Measurements from ENCODE around the gene VSTM4. TPM values are rescaled to one million over a fixed set of nuclear protein-coding genes. Genes with fewer than 3 reads are reported as not detected.

The VSTM4 gene
- total and polyA plus RNA-seq, 2 of the 4 experiments (the other 2 are of a cell fraction): 2.4 to 2.9 TPM

DNA sequence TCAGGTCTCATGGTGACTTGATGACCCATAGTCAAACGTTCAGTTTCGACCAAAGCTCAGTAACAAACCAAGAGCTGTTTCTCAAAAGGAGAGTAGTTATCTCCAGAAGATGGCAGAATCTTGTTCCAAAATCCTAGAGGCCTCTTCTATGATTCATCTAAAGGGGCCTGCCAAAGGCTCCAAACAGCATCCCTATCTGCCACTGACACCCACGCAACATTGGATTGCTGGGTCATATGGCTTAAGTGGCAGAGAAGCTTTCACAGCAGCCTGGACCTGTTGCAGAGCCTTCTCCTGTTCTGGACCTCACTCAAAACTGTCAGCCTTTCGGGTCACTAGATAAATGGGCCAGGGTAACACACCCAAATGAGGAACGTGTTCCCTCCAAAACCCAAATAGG lies 121.7 kb downstream of the VSTM4 start:
- H3K4me3 ChIP-seq (ENCODE audit: insufficient read depth, low read depth, low read length): no peak overlapping the region
- peaks cover 6% of the 10 kb centered on the region for H3K27me3 ChIP-seq (ENCODE audit: control insufficient read depth, insufficient read depth, low read length)
- no peak overlapping the region for H4K91ac ChIP-seq (ENCODE audit: insufficient read depth, low read depth, low read length)
- BruUV-seq (replicated peaks): no TSS peak
- H2AFZ ChIP-seq (replicated peaks; ENCODE audit: low read length, poor library complexity): no peak overlapping the region
- H2BK20ac ChIP-seq (ENCODE audit: low read depth, low read length): no peak overlapping the region
- DNase-seq (no peak), ATAC-seq (ENCODE audit: low read depth) (no peak)
- POLR2A ChIA-PET (ENCODE audit: unreplicated experiment): no interaction called here
- in situ Hi-C loops (cut with MboI; ENCODE audit: low sequenced_read_pairs) (no loop called here), dilution Hi-C loops (cut with HindIII; ENCODE audit: low sequenced_read_pairs, unreplicated experiment) (no loop called here), intact Hi-C loops (cut with micrococcal nuclease) (no loop called here)
- H2AK5ac ChIP-seq (ENCODE audit: low read depth, low read length): no peak overlapping the region
- no peaks in the 10 kb centered on the region for H3K9me1 ChIP-seq (ENCODE audit: insufficient read depth, low read length)
- no peak overlapping the region for H2BK120ac ChIP-seq (ENCODE audit: low read depth, low read length)
- H3K56ac ChIP-seq (ENCODE audit: extremely low read depth, insufficient read depth, low read length): no peak overlapping the region
- whole genome bisulfite sequencing, 2 experiments (ENCODE audit: extremely low coverage in 2 of 2, insufficient read length in 1 of 2): 69% methylated on average over 2 of the region's 5 CpGs; no CpG with 5 or more reads in 1 of the 2 experiments
- H2AK9ac ChIP-seq (replicated peaks; ENCODE audit: low read depth, low read length, poor library complexity): no peak overlapping the region
- no peak overlapping the region for H3K14ac ChIP-seq (replicated peaks; ENCODE audit: low read depth, low read length)
- TF ChIP-seq, protein P1, sequence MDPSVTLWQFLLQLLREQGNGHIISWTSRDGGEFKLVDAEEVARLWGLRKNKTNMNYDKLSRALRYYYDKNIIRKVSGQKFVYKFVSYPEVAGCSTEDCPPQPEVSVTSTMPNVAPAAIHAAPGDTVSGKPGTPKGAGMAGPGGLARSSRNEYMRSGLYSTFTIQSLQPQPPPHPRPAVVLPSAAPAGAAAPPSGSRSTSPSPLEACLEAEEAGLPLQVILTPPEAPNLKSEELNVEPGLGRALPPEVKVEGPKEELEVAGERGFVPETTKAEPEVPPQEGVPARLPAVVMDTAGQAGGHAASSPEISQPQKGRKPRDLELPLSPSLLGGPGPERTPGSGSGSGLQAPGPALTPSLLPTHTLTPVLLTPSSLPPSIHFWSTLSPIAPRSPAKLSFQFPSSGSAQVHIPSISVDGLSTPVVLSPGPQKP (IDR thresholded peaks at IDR 0.05; ENCODE audit: borderline replicate concordance, low read depth, low read length): no peak
- no peak overlapping the region for H4K8ac ChIP-seq (ENCODE audit: low read depth in 2 of 2, low read length in 2 of 2)
- H4K5ac ChIP-seq (ENCODE audit: low read depth, low read length): no peak overlapping the region
- no peaks in the 10 kb centered on the region for H3K36me3 ChIP-seq (ENCODE audit: control insufficient read depth, insufficient read depth, low read length)
- no peaks in the 10 kb centered on the region for H3K9me3 ChIP-seq (ENCODE audit: control insufficient read depth, insufficient read depth, low read length)
- H3K23ac ChIP-seq (ENCODE audit: low read depth, low read length): no peak overlapping the region
- H3K79me1 ChIP-seq (ENCODE audit: low read depth in 1 of 2, low read length in 2 of 2): no peaks in the 10 kb centered on the region
- no peaks in the 10 kb centered on the region for H4K20me1 ChIP-seq (ENCODE audit: insufficient read depth, low read length)
- H3K9ac ChIP-seq (ENCODE audit: low read depth, low read length): no peak overlapping the region
- no peak overlapping the region for H3K4ac ChIP-seq (ENCODE audit: low read depth, low read length)
- H3K27ac ChIP-seq (ENCODE audit: insufficient read depth, low read length): no peak overlapping the region
- H3K18ac ChIP-seq (ENCODE audit: low read depth, low read length): no peak overlapping the region
- no peak overlapping the region for H3K4me2 ChIP-seq (ENCODE audit: low read depth, low read length)
- H2BK5ac ChIP-seq (ENCODE audit: low read depth, low read length, poor library complexity, severe bottlenecking): no peak overlapping the region
- no peak overlapping the region for H2BK15ac ChIP-seq (ENCODE audit: low read depth, low read length)
- CTCF ChIA-PET: no interaction called here
- H3K4me1 ChIP-seq (ENCODE audit: control insufficient read depth, insufficient read depth, low read length): no peaks in the 10 kb centered on the region
